Esophagus muscularis mucosa (tissue), 4 donors: ENCODE data around the gene WDR5. TPM values are rescaled to one million over a fixed set of nuclear protein-coding genes. Genes with fewer than 3 reads are reported as not detected.
"Not testable (repeated sequence)": the region's sequence is repeated elsewhere in the genome, so short reads cannot be mapped to it uniquely, and the experiment has no call there.

Experiments
- DNase-seq: peaks from one replicate; pipeline ENCODE4 v3.0.0-alpha.2; 2017; ENCODE audit errors: extremely low spot score
- H3K27ac ChIP-seq, 4 donors: fragments of 200-600 bp; sonication (generic); replicated peaks in 1 of 4; 1 replicate in 3 of 4; 2 replicates in 1 of 4; pipeline ENCODE4 v1.5.1; 2016 to 2019; ENCODE audit warnings: mild to moderate bottlenecking in 1 of 4
- H3K27me3 ChIP-seq, 4 donors: fragments of 200-600 bp; sonication (generic); one replicate each; pipeline versions ENCODE4 v1.5.1 to v1.6.0; 2016 to 2019
- H3K36me3 ChIP-seq, 4 donors: fragments of 200-600 bp; sonication (generic); one replicate each; pipeline ENCODE4 v1.5.1; 2016 to 2019
- H3K4me1 ChIP-seq, 4 donors: fragments of 200-600 bp; sonication (generic); one replicate each; pipeline ENCODE4 v1.5.1; 2016 to 2019
- H3K4me3 ChIP-seq, 4 donors: fragments of 200-600 bp; sonication (generic); 1 replicate in 2 of 4; 2 replicates in 2 of 4; pipeline ENCODE4 v1.5.1; 2016 to 2019; ENCODE audit warnings: mild to moderate bottlenecking in 4 of 4, moderate library complexity in 1 of 4
- H3K9me3 ChIP-seq, 4 donors: fragments of 200-600 bp; sonication (generic); 1 replicate in 3 of 4; 2 replicates in 1 of 4; pipeline ENCODE4 v1.5.1; 2016 to 2019
- CTCF ChIP-seq, 3 experiments: fragments of 200-600 bp in 2 of 3; fragments of 450-650 bp in 1 of 3; sonication (generic) in 2 of 3; IDR thresholded peaks; one replicate each; pipeline ENCODE4 v1.5.1; 2017 to 2019; ENCODE audit warnings: antibody characterized with exemption in 3 of 3, mild to moderate bottlenecking in 2 of 3, moderate library complexity in 1 of 3
- EP300 ChIP-seq: sonication (generic); formaldehyde crosslinking; IDR thresholded peaks from one replicate; pipeline ENCODE4 v1.6.1; 2017; ENCODE audit warnings: antibody characterized with exemption
- POLR2A ChIP-seq: fragments of 450-650 bp; IDR thresholded peaks from one replicate; pipeline ENCODE4 v1.6.1; 2017; ENCODE audit warnings: antibody characterized with exemption, moderate library complexity, mild to moderate bottlenecking, low read depth
- POLR2AphosphoS5 ChIP-seq, 2 donors: sonication (generic); formaldehyde crosslinking; IDR thresholded peaks; one replicate each; pipeline ENCODE4 v1.6.1; 2017; ENCODE audit warnings: antibody characterized with exemption in 2 of 2
- WGBS: methylation state at CpG from one replicate; pipeline ENCODE4 v1.1.5; 2018; 5-methylcytosine and 5-hydroxymethylcytosine counted together
- intact Hi-C: fragments of 100-400 bp; cut with DNase I; formaldehyde crosslinking; loops from one replicate; pipeline ENCODE4 v1.15.1; 2023
- total RNA-seq, 4 donors: library from RNA; depleted of rRNA; stranded (reverse); fragments of >200 nt; gene quantifications; one replicate each; pipeline versions ENCODE4 v1.1.0 to v1.2.1, GENCODE V29; 2016

Gene WDR5
- total RNA-seq, 4 donors from 2014 or later, result 20.7 to 34.2 (median 24.6) TPM

- Histone ChIP-seq H3K4me1 (no peaks in the 10 kb centered on the region), H3K27me3 (no peaks in the 10 kb centered on the region), H3K27ac (no peak overlapping the region), H3K9me3 (no peaks in the 10 kb centered on the region), H3K36me3 (no peaks in the 10 kb centered on the region), H3K4me3 (no peak overlapping the region)
- TF ChIP-seq CTCF (IDR thresholded peaks at IDR 0.05) (no peak), POLR2AphosphoS5 (IDR thresholded peaks at IDR 0.05) (no peak), EP300 (no peak), POLR2A (no peak)
- no peak for DNase-seq
- intact Hi-C loops, result no loop called here
- 91% methylated on average over 6 of the region's 6 CpGs for WGBS
Observed at GRCh38 chr9:134112561-134112960, 23.3 kb upstream of the WDR5 start.

DNA sequence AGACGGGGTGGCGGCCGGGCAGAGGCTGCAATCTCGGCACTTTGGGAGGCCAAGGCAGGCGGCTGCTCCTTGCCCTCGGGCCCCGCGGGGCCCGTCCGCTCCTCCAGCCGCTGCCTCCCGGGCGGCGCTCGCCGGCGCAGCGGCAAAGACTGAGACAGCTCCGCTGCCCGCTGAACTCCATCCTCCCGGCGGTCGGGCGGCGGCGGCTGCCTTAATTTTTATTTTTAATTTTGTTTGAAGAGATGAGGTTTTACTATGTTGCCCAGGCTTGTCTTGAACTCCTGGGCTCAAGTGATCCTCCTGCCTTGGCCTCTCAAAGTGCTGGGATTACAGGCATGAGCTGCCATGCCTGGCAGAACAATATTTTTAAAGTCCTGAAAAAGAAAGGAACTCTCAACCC, 16.9 kb upstream of the WDR5 start:
- H3K9me3 ChIP-seq, intact Hi-C loops, DNase-seq, H3K36me3 ChIP-seq, H3K27me3 ChIP-seq, H3K27ac ChIP-seq, H3K4me1 ChIP-seq, H3K4me3 ChIP-seq: not testable (repeated sequence)
- WGBS, result 96% methylated on average over 8 of the region's 26 CpGs

DNA sequence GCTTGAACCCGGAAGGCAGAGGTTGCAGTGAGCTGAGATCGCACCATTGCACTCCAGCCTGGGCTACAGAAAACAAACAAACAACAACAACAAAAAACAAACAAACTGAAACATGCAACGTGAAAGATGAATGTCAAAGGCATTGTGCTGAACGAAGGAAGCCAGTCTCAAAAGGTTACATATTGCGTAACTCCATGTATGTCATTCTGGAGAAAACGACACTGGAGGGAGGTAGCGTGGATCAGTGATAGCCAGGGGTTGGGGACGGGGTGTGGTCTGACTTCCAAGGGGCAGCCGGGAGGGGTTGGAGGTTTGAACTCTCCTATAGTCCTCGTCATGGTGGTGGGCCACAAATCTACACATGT, 12.1 kb upstream of the WDR5 start:
- Histone ChIP-seq H3K27ac (no peak overlapping the region), H3K27me3 (no peaks in the 10 kb centered on the region), H3K9me3 (no peaks in the 10 kb centered on the region), H3K36me3 (no peaks in the 10 kb centered on the region), H3K4me1 (no peaks in the 10 kb centered on the region), H3K4me3 (no peak overlapping the region)
- no peak for TF ChIP-seq POLR2A
- no peak for TF ChIP-seq CTCF (IDR thresholded peaks at IDR 0.05)
- no peak for TF ChIP-seq POLR2AphosphoS5 (IDR thresholded peaks at IDR 0.05)
- TF ChIP-seq EP300, result no peak
- intact Hi-C loops, result no loop called here
- WGBS, result 72% methylated on average over 10 of the region's 10 CpGs
- DNase-seq, result no peak

DNA sequence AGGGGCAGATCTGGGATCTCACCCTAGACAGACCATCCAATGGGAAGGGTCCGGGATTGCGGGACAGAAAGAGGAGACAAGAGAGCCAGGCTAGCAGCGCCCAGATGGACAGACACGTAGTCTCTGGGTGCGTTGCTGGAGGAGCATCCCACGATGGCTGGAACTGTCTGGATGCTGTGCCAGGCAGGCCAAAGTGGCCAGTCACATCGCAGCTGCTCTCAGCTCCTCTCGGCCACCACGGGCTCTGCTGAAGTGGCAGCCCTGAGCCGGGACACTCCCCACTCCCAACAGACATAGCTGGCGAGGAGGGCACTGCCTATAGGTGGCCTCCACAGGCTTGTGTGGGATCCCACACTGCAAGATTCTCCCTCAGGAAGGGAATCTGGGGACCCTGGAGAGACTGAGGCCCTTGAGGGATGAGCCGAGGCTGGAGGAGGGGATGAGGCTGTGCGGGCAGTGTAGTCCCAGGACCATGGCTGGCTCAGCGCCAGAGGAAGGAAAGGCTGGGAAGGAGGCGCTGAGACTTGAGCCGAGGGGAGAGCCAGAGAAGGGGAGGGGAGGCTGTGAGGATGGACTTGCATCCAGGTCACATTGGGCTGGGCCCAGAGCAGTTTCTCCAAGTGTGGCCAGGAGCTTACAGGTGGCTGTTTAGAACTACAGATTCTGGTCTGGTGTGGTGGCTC, 10.3 kb upstream of the WDR5 start:
- peaks cover 0 to 8% (median 5%) of the 10 kb centered on the region in 4 donors for H3K4me1 ChIP-seq
- no peak for DNase-seq
- TF ChIP-seq EP300 (no peak), POLR2AphosphoS5 (IDR thresholded peaks at IDR 0.05) (no peak), CTCF (IDR thresholded peaks at IDR 0.05) (no peak), POLR2A (no peak)
- intact Hi-C loops, result no loop called here
- H3K27me3 ChIP-seq, result no peaks in the 10 kb centered on the region
- no peaks in the 10 kb centered on the region for H3K9me3 ChIP-seq
- WGBS, result 66% methylated on average over 14 of the region's 16 CpGs
- H3K4me3 ChIP-seq, result no peak overlapping the region
- no peaks in the 10 kb centered on the region for H3K36me3 ChIP-seq
- no peak overlapping the region for H3K27ac ChIP-seq

GRCh38 chr9:134126373-134126772, 9.5 kb upstream of the WDR5 start:
- intact Hi-C loops, result no loop called here
- TF ChIP-seq POLR2AphosphoS5 (IDR thresholded peaks at IDR 0.05) (no peak), EP300 (no peak), CTCF (IDR thresholded peaks at IDR 0.05) (no peak), POLR2A (no peak)
- Histone ChIP-seq H3K36me3 (no peaks in the 10 kb centered on the region), H3K4me1 (peaks cover 0 to 16% (median 13%) of the 10 kb centered on the region in 4 donors), H3K27ac (no peak overlapping the region), H3K27me3 (no peaks in the 10 kb centered on the region), H3K9me3 (no peaks in the 10 kb centered on the region), H3K4me3 (no peak overlapping the region)
- DNase-seq, result no peak
- 84% methylated on average over 14 of the region's 14 CpGs for WGBS
